ENCODE results near the gene ARSJ. TPM values are rescaled to one million over a fixed set of nuclear protein-coding genes. Genes with fewer than 3 reads are reported as not detected.
"Not testable (repeated sequence)": the region's sequence is repeated elsewhere in the genome, so short reads cannot be mapped to it uniquely, and the experiment has no call there.

Gene ARSJ
- total RNA-seq, 1 donor: 69.5 TPM

DNA sequence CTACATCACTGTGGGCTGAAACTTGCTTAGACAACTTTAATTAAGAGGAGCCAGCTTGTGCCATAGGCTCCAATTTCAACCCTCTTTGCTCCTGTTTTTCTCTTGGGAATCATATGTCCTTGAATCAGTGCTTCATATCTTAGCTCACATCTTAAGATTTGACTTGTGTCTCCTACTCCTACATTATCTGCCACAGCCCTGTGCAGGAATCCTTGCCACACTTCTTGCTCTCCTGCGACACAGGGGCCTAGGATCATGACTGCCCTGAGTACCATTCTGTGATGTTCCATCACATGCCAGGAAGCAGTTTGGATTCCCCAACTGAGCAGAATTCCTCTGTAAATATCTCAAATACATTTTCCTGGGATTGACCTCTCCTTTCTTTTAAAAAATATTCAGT, 36.4 kb downstream of the ARSJ start:
- no peak overlapping the region for H3K4me3 ChIP-seq (ENCODE audit: low read depth, low read length)
- no peak for DNase-seq (ENCODE audit: low read depth)
- no peak for TF ChIP-seq CTCF (IDR thresholded peaks at IDR 0.05; ENCODE audit: insufficient read depth, low read depth, low read length)

GRCh38 chr4:113941836-113942235, 37.6 kb downstream of the ARSJ start:
- TF ChIP-seq CTCF (IDR thresholded peaks at IDR 0.05; ENCODE audit: insufficient read depth, low read depth, low read length): no peak
- no peak overlapping the region for H3K4me3 ChIP-seq (ENCODE audit: low read depth, low read length)
- DNase-seq (ENCODE audit: low read depth): no peak

- H3K4me3 ChIP-seq (ENCODE audit: low read depth, low read length); DNase-seq (ENCODE audit: low read depth): not testable (repeated sequence)
Observed at GRCh38 chr4:113940103-113940502, 39.3 kb downstream of the ARSJ start.

- no peak overlapping the region for H3K4me3 ChIP-seq (ENCODE audit: low read depth, low read length)
- no peak for TF ChIP-seq CTCF (IDR thresholded peaks at IDR 0.05; ENCODE audit: insufficient read depth, low read depth, low read length)
- DNase-seq (ENCODE audit: low read depth): peak; percentile 53
Observed at GRCh38 chr4:113935190-113935589, 44.3 kb downstream of the ARSJ start.

DNA sequence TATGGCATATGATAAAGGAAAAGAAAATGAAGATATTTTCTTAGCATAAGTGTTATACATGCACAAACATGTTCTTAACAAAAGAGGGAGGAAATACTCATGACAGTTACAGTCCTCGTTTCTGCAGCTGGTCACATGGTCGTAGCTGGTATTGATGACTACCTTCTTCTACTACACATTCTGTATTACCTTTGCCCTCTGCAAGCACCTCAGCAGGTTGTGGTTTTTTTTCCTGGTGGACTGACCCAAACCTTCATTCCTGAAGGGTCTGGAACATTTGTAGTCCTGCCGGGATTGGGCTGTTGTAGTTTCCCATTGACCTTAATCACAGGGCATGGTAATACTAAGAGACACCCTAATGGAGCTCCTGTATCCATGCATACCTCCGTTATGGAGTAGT, 54.7 kb downstream of the ARSJ start:
- DNase-seq (ENCODE audit: low read depth); H3K4me3 ChIP-seq (ENCODE audit: low read depth, low read length): not testable (repeated sequence)

DNA sequence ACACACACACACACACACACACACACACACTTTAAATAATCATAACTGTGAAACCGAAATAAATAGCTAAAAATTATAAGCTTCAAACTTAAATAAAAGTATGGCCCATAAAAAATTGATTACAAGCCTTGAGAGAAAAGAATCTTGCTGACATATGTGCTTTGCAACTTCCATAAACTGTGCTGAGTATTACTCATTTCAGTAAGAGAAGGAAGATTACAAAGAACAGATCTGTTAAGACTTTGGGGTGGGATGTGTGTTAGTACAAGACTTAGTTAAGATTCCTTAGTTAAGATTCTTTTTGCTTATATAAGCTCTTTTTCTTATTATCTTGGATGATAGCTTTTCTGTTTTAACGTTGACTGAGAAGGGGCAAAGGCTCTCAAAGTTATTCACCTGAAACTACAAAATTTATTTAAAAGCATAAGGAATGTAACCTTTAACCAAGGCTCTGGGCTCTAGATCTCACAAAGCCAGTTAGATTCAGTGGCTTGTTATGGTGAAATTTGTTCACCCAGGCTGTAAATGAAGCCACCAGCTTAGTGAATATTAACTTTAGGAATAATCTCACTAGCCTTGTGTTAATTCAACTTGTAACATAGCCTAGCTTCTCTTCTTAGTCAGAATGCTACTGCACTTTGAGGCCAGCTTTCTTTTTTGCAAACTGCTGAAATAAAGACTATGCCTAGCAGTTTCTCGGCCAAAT, 58.2 kb downstream of the ARSJ start:
- peak; percentile 84 for DNase-seq (ENCODE audit: low read depth)
- TF ChIP-seq CTCF (IDR thresholded peaks at IDR 0.05; ENCODE audit: insufficient read depth, low read depth, low read length): no peak
- H3K4me3 ChIP-seq (ENCODE audit: low read depth, low read length): no peak overlapping the region

GRCh38 chr4:113919611-113920010, 59.8 kb downstream of the ARSJ start:
- no peak for TF ChIP-seq CTCF (IDR thresholded peaks at IDR 0.05; ENCODE audit: insufficient read depth, low read depth, low read length)
- peak; percentile 21 for DNase-seq (ENCODE audit: low read depth)
- H3K4me3 ChIP-seq (ENCODE audit: low read depth, low read length): no peak overlapping the region

GRCh38 chr4:113919145-113919544, 60.3 kb downstream of the ARSJ start:
- no peak for TF ChIP-seq CTCF (IDR thresholded peaks at IDR 0.05; ENCODE audit: insufficient read depth, low read depth, low read length)
- H3K4me3 ChIP-seq (ENCODE audit: low read depth, low read length): no peak overlapping the region
- no peak for DNase-seq (ENCODE audit: low read depth)

Measured in fibroblast of villous mesenchyme (primary cell).